Measurements from ENCODE around the gene PCSK6. TPM values are rescaled to one million over a fixed set of nuclear protein-coding genes. Genes with fewer than 3 reads are reported as not detected.
A peak's percentile ranks its signal among the peaks of the same experiment; 100 is the strongest.

The PCSK6 gene
- 2.7 and 3.7 TPM in 2 replicates for total RNA-seq (2014; rRNA removed)
- percentile 9 among the genes with signal in this experiment for Bru-seq, nascent RNA
- percentile 9 among the genes with signal in this experiment for BruChase-seq, experiment 1, labeled RNA remaining after a 6-hour chase
- BruChase-seq, experiment 2, labeled RNA remaining after a 2-hour chase, result percentile 9 among the genes with signal in this experiment
- long read RNA-seq, partial matches to known transcripts, result 0 of 9 reads
- long read RNA-seq, other reads (novel, unspliced or antisense), result 9 of 9 reads

DNA sequence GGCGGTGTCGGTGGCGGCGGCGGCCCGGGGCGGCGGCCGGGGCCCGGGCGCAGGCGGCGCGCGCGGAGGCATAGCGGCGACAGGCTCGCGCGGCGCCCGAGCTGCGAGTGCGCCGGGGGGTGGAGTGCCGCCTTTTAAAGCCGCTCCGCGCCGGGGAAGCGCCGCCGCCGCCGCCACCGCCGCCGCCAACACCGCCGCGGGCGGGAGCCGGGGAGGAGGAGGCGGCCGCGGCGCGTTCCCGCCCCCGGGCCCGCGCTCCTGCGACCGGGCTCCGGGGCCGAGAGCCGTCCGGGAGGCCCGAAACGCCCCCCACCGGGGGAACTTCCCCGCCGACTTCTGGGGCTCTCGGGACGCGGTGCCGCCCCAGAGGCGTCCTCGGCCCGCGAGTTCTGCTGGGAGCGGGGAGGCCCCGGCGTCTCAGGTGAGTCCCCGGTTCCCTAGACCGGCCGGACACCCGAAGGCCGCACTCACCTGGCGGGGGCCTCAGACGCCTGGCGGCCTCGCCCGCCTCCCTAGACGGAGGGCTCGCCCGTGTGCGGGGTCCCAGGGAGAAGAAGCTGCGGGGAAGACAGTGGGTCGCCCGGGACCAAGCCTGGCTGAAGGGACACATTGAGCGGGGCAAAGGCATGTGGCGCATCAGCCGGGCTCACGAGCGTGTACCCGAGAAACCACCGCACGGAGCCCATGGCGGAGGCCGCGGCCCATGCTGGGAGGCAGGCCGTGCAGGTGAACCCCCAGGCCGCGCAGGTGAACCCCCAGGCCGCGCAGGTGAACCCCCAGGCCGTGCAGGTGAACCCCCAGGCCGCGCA is at the start of gene PCSK6:
Gene PCSK6 (minus strand): TSS at position 109 of the 809 bp plus-strand sequence. CDS start 37 bp downstream, at position 72.
- Histone ChIP-seq H3K4me2 (ENCODE audit: low read length) (peak within 1 kb of the TSS; percentile 59; the same call in 1 of the 2 replicates), H3K79me2 (ENCODE audit: low read length) (no peaks in the 10 kb centered on the region), H3K9ac (ENCODE audit: low read length) (no peak within 1 kb of the TSS), H3K4me3 (ENCODE audit: low read length) (no peak within 1 kb of the TSS), H3F3A (ENCODE audit: low read length, unreplicated experiment) (no peaks in the 10 kb centered on the region), H3K4me1 (ENCODE audit: insufficient read depth, low read length) (no peaks in the 10 kb centered on the region), H3K27me3 (ENCODE audit: low read length) (peaks cover 25% of the 10 kb centered on the region), H3K9me2 (replicated peaks; ENCODE audit: low read length) (no peaks in the 10 kb centered on the region), H2AFZ (ENCODE audit: low read length) (no peak within 1 kb of the TSS), H3K27ac (ENCODE audit: low read length) (no peak within 1 kb of the TSS), H4K20me1 (ENCODE audit: low read length) (no peaks in the 10 kb centered on the region), H3K36me3 (ENCODE audit: low read depth, low read length) (no peaks in the 10 kb centered on the region), H3K9me3 (ENCODE audit: low read length) (no peaks in the 10 kb centered on the region)
- intact Hi-C loops (cut with micrococcal nuclease), result no loop called here
- no peak for DNase-seq
- no peak for ATAC-seq
- BruUV-seq (replicated peaks), result no TSS peak
- no peak for TF ChIP-seq EZH2phosphoT487 (IDR thresholded peaks at IDR 0.05; ENCODE audit: borderline replicate concordance, low read length)
- TF ChIP-seq EZH2 (IDR thresholded peaks at IDR 0.05; ENCODE audit: low read length, unreplicated experiment), result no peak
- TF ChIP-seq, protein P1, sequence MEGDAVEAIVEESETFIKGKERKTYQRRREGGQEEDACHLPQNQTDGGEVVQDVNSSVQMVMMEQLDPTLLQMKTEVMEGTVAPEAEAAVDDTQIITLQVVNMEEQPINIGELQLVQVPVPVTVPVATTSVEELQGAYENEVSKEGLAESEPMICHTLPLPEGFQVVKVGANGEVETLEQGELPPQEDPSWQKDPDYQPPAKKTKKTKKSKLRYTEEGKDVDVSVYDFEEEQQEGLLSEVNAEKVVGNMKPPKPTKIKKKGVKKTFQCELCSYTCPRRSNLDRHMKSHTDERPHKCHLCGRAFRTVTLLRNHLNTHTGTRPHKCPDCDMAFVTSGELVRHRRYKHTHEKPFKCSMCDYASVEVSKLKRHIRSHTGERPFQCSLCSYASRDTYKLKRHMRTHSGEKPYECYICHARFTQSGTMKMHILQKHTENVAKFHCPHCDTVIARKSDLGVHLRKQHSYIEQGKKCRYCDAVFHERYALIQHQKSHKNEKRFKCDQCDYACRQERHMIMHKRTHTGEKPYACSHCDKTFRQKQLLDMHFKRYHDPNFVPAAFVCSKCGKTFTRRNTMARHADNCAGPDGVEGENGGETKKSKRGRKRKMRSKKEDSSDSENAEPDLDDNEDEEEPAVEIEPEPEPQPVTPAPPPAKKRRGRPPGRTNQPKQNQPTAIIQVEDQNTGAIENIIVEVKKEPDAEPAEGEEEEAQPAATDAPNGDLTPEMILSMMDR (conservative IDR thresholded peaks at IDR 0.05; ENCODE audit: low read depth, low read length), result no peak
- ChIA-PET CTCF (no interaction called here), POLR2A (ENCODE audit: unreplicated experiment) (no interaction called here)

DNA sequence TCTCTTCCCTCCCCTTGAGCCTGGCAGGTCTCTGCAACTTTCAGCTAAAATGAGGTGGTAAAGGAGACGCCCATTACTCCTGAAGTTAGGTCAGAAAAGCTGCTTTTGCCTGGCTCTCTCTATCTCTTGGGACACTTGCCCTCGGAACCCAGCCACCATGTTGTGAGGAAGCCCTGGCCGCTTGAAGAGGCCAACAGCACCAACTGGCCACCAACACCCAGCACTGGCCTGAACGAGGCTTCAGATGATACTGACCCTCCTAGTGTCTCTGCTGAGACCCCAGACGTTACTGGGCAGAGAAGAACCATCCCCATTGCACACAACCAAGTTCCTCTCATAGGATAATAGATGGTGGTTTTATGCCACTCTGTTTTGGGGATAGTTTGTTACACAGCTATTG is 49.5 kb upstream of the PCSK6 start:
- no peaks in the 10 kb centered on the region for H4K20me1 ChIP-seq (ENCODE audit: low read length)
- H3K36me3 ChIP-seq (ENCODE audit: low read depth, low read length), result no peaks in the 10 kb centered on the region
- no peaks in the 10 kb centered on the region for H3K9me2 ChIP-seq (replicated peaks; ENCODE audit: low read length)
- H3K9ac ChIP-seq (ENCODE audit: low read length), result no peak overlapping the region
- no TSS peak for BruUV-seq (replicated peaks)
- no peaks in the 10 kb centered on the region for H3K4me1 ChIP-seq (ENCODE audit: insufficient read depth, low read length)
- ATAC-seq, result no peak
- TF ChIP-seq EZH2 (IDR thresholded peaks at IDR 0.05; ENCODE audit: low read length, unreplicated experiment) (no peak), EZH2phosphoT487 (IDR thresholded peaks at IDR 0.05; ENCODE audit: borderline replicate concordance, low read length) (no peak)
- TF ChIP-seq, protein P1 (conservative IDR thresholded peaks at IDR 0.05; ENCODE audit: low read depth, low read length), result no peak
- H3F3A ChIP-seq (ENCODE audit: low read length, unreplicated experiment), result no peaks in the 10 kb centered on the region
- POLR2A ChIA-PET (ENCODE audit: unreplicated experiment), result no interaction called here
- H3K9me3 ChIP-seq (ENCODE audit: low read length), result no peaks in the 10 kb centered on the region
- H3K27ac ChIP-seq (ENCODE audit: low read length), result no peak overlapping the region
- CTCF ChIA-PET, result no interaction called here
- H2AFZ ChIP-seq (ENCODE audit: low read length), result no peak overlapping the region
- H3K4me2 ChIP-seq (ENCODE audit: low read length), result no peak overlapping the region
- H3K27me3 ChIP-seq (ENCODE audit: low read length), result peaks cover 18% of the 10 kb centered on the region
- intact Hi-C loops (cut with micrococcal nuclease), result no loop called here
- H3K4me3 ChIP-seq (ENCODE audit: low read length), result no peak overlapping the region
- no peak for DNase-seq
- H3K79me2 ChIP-seq (ENCODE audit: low read length), result no peaks in the 10 kb centered on the region

DNA sequence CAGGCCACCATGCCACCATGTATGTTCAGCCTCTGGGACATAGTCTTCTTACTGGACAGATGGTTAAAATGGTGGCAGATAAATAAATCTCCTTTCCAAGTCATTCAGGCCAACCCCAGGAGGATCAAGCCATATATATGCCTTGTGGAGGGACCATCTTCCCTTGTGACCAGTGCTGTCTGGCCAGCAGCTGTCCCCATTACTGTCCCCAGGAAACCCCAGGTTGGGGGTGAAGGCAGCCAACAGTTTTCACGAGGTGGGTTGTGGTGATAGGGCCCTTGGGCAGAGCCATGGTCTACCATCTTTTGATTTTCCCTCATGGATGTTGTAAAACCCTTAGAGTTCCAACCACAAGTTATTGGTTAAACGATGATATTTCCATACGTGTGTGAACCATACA is 48.7 kb upstream of the PCSK6 start:
- H3K4me1 ChIP-seq (ENCODE audit: insufficient read depth, low read length), result no peaks in the 10 kb centered on the region
- H3K4me3 ChIP-seq (ENCODE audit: low read length), result no peak overlapping the region
- H3K27ac ChIP-seq (ENCODE audit: low read length), result no peak overlapping the region
- TF ChIP-seq EZH2phosphoT487 (IDR thresholded peaks at IDR 0.05; ENCODE audit: borderline replicate concordance, low read length) (no peak), EZH2 (IDR thresholded peaks at IDR 0.05; ENCODE audit: low read length, unreplicated experiment) (no peak)
- TF ChIP-seq, protein P1 (conservative IDR thresholded peaks at IDR 0.05; ENCODE audit: low read depth, low read length), result no peak
- ChIA-PET POLR2A (ENCODE audit: unreplicated experiment) (no interaction called here), CTCF (no interaction called here)
- H3K27me3 ChIP-seq (ENCODE audit: low read length), result peaks cover 13% of the 10 kb centered on the region
- no peak for ATAC-seq
- no peak overlapping the region for H2AFZ ChIP-seq (ENCODE audit: low read length)
- no peaks in the 10 kb centered on the region for H3K36me3 ChIP-seq (ENCODE audit: low read depth, low read length)
- intact Hi-C loops (cut with micrococcal nuclease), result no loop called here
- no peak overlapping the region for H3K9ac ChIP-seq (ENCODE audit: low read length)
- H3K4me2 ChIP-seq (ENCODE audit: low read length), result no peak overlapping the region
- no peaks in the 10 kb centered on the region for H4K20me1 ChIP-seq (ENCODE audit: low read length)
- BruUV-seq (replicated peaks), result no TSS peak
- H3K79me2 ChIP-seq (ENCODE audit: low read length), result no peaks in the 10 kb centered on the region
- DNase-seq, result no peak
- no peaks in the 10 kb centered on the region for H3K9me2 ChIP-seq (replicated peaks; ENCODE audit: low read length)
- no peaks in the 10 kb centered on the region for H3K9me3 ChIP-seq (ENCODE audit: low read length)
- no peaks in the 10 kb centered on the region for H3F3A ChIP-seq (ENCODE audit: low read length, unreplicated experiment)

Measured in PC-3 (cell line).